Panc1 (cell line): ENCODE measurements around the gene SMC2. TPM values are rescaled to one million over a fixed set of nuclear protein-coding genes. Genes with fewer than 3 reads are reported as not detected.

Source experiments
- ATAC-seq: fragments of 200-7000 bp; cut with Tn5 transposase; 2 replicates; pipeline ENCODE4 v1.9.1; 2020; ENCODE audit warnings: mild to moderate bottlenecking, moderate library complexity
- BruUV-seq: library from RNA; stranded (reverse); fragments of 400-500 nt; replicated peaks from 2 replicates; lab custom pipeline; 2021; lab: Mats Ljungman, UMichigan
- CTCF ChIA-PET: fragments of 300-600 bp; sonication (Branson Sonifier 250); formaldehyde crosslinking; loops from one replicate; lab custom pipeline; 2022; ENCODE audit warnings: antibody characterized with exemption; lab: Charles Lee
- POLR2A ChIA-PET: fragments of 300-600 bp; sonication (Branson Sonifier 250); formaldehyde crosslinking; loops from one replicate; lab custom pipeline; 2022; ENCODE audit warnings: antibody characterized with exemption; lab: Charles Lee
- DNase-seq: peaks from one replicate; pipeline ENCODE4 v3.0.0-alpha.2; 2010; ENCODE audit warnings: low read depth, low spot score
- H3K27ac ChIP-seq: 2 replicates; pipeline ENCODE4 v1.5.1; 2011; ENCODE audit warnings: mild to moderate bottlenecking, low read length, inconsistent platforms
- H3K27me3 ChIP-seq: fragments of 200-500 bp; sonication (Bioruptor generic); 2 replicates; pipeline ENCODE4 v1.6.0; 2014; ENCODE audit warnings: low read length, inconsistent platforms; ENCODE audit not compliant: control insufficient read depth, insufficient read depth
- H3K36me3 ChIP-seq: fragments of 200-500 bp; sonication (Bioruptor generic); 2 replicates; pipeline ENCODE4 v1.5.1; 2014; ENCODE audit warnings: inconsistent platforms, mild to moderate bottlenecking, low read length, moderate library complexity; ENCODE audit not compliant: control insufficient read depth, insufficient read depth
- H3K4me1 ChIP-seq: 2 replicates; pipeline ENCODE4 v1.5.1; 2011; ENCODE audit warnings: inconsistent platforms, mild to moderate bottlenecking, low read length, moderate library complexity; ENCODE audit not compliant: control insufficient read depth, insufficient read depth
- H3K4me3 ChIP-seq, 2 experiments: 2 replicates each; pipeline ENCODE4 v1.5.1; 2011 to 2012; ENCODE audit warnings: low read depth in 2 of 2, low read length in 2 of 2, mild to moderate bottlenecking in 2 of 2, inconsistent platforms in 1 of 2, moderate library complexity in 1 of 2
- H3K9me3 ChIP-seq: fragments of 200-500 bp; sonication (Bioruptor generic); 2 replicates; pipeline ENCODE4 v1.5.1; 2014; ENCODE audit warnings: low read depth, mild to moderate bottlenecking, inconsistent platforms, low read length, moderate library complexity; ENCODE audit not compliant: control insufficient read depth, insufficient read depth
- POLR2AphosphoS5 ChIP-seq: IDR thresholded peaks from 2 replicates; pipeline ENCODE4 v1.6.1; 2012; ENCODE audit warnings: mild to moderate bottlenecking, low read depth, low read length, moderate library complexity
- REST ChIP-seq, 2 experiments: IDR thresholded peaks; 2 replicates each; pipeline ENCODE4 v1.6.1; 2011 to 2012; ENCODE audit warnings: low read depth in 2 of 2, control low read depth in 1 of 2, low read length in 1 of 2, mild to moderate bottlenecking in 1 of 2, moderate library complexity in 1 of 2; ENCODE audit not compliant: insufficient read depth in 1 of 2
- SIN3A ChIP-seq: IDR thresholded peaks from 2 replicates; pipeline ENCODE4 v1.6.1; 2012; ENCODE audit warnings: low read depth, mild to moderate bottlenecking, low read length, moderate library complexity, borderline replicate concordance; ENCODE audit not compliant: insufficient read depth
- TCF7L2 ChIP-seq: IDR thresholded peaks from 2 replicates; pipeline ENCODE4 v1.6.1; 2011; ENCODE audit warnings: mild to moderate bottlenecking, low read depth, low read length, inconsistent platforms
- in situ Hi-C: cut with HindIII; loops from 2 replicates; pipeline ENCODE4 v1.10.0; 2016; ENCODE audit warnings: low sequenced_read_pairs, low pct_unique_long_range_greater_than_20kb
- intact Hi-C: fragments of 100-400 bp; cut with micrococcal nuclease; formaldehyde crosslinking; loops from one replicate; pipeline ENCODE4 v1.10.0; 2022; ENCODE audit not compliant: unreplicated experiment
- total RNA-seq: library from RNA; stranded (reverse); gene quantifications from one replicate; pipeline ENCODE4 v1.2.1, GENCODE V29; 2021; ENCODE audit not compliant: unreplicated experiment
- TF ChIP-seq, protein P1 (sequence below): fragments of 450-650 bp; IDR thresholded peaks from 2 replicates; pipeline ENCODE4 v1.5.1; 2017; ENCODE audit warnings: mild to moderate bottlenecking

SMC2 gene
- total RNA-seq, 1 experiment from 2014 or later: 25.3 TPM

GRCh38 chr9:104142799-104143549 lies 48.9 kb downstream of the SMC2 start:
- TF ChIP-seq POLR2AphosphoS5 (no peak), TCF7L2 (no peak), SIN3A (no peak), REST (IDR thresholded peaks at IDR 0.05; ENCODE audit: insufficient read depth in 1 of 2, low read depth in 2 of 2, low read length in 1 of 2) (no peak)
- TF ChIP-seq, protein P1, sequence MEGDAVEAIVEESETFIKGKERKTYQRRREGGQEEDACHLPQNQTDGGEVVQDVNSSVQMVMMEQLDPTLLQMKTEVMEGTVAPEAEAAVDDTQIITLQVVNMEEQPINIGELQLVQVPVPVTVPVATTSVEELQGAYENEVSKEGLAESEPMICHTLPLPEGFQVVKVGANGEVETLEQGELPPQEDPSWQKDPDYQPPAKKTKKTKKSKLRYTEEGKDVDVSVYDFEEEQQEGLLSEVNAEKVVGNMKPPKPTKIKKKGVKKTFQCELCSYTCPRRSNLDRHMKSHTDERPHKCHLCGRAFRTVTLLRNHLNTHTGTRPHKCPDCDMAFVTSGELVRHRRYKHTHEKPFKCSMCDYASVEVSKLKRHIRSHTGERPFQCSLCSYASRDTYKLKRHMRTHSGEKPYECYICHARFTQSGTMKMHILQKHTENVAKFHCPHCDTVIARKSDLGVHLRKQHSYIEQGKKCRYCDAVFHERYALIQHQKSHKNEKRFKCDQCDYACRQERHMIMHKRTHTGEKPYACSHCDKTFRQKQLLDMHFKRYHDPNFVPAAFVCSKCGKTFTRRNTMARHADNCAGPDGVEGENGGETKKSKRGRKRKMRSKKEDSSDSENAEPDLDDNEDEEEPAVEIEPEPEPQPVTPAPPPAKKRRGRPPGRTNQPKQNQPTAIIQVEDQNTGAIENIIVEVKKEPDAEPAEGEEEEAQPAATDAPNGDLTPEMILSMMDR: no peak
- intact Hi-C loops (no loop called here), in situ Hi-C loops (no loop called here)
- no peak for DNase-seq
- ChIA-PET CTCF (no interaction called here), POLR2A (no interaction called here)
- BruUV-seq: no TSS peak
- ATAC-seq: no peak
- Histone ChIP-seq H3K36me3 (no peaks in the 10 kb centered on the region; the same call in 1 of the 2 replicates), H3K4me1 (no peaks in the 10 kb centered on the region), H3K4me3 (no peak overlapping the region), H3K27ac (no peak overlapping the region), H3K27me3 (no peaks in the 10 kb centered on the region), H3K9me3 (no peaks in the 10 kb centered on the region)

DNA sequence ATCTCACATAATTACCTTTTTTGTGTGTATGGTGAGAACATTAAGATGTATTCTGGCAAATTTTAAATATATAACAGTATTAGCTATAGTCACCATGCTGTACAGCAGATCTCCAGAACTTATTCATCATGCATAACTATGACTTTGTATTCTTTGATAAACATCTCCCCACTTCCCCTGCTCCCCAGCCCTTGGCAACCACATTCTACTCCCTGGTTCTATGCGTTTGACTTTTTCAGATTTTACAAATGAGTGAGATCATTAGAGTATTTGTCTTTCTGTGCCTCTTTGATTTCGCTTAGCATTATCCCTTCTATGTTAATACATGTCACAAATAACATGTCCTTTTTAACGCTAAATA lies 49.4 kb downstream of the SMC2 start:
- Histone ChIP-seq H3K4me1 (no peaks in the 10 kb centered on the region), H3K36me3 (no peaks in the 10 kb centered on the region; the same call in 1 of the 2 replicates), H3K27ac (no peak overlapping the region), H3K4me3 (no peak overlapping the region), H3K9me3 (no peaks in the 10 kb centered on the region), H3K27me3 (no peaks in the 10 kb centered on the region)
- in situ Hi-C loops: no loop called here
- POLR2A ChIA-PET: no interaction called here
- intact Hi-C loops: no loop called here
- no peak for TF ChIP-seq TCF7L2
- TF ChIP-seq REST (IDR thresholded peaks at IDR 0.05; ENCODE audit: insufficient read depth in 1 of 2, low read depth in 2 of 2, low read length in 1 of 2): no peak
- TF ChIP-seq POLR2AphosphoS5: no peak
- no peak for TF ChIP-seq SIN3A
- TF ChIP-seq, protein P1: no peak
- DNase-seq: no peak
- no TSS peak for BruUV-seq
- no peak for ATAC-seq
- CTCF ChIA-PET: no interaction called here
